ENCODE data around the gene CACNA1S. TPM values are rescaled to one million over a fixed set of nuclear protein-coding genes. Genes with fewer than 3 reads are reported as not detected.

Gene CACNA1S
- total RNA-seq, 1 experiment from 2014 or later: 0.02 TPM

- TF ChIP-seq CTCF (IDR thresholded peaks at IDR 0.05) (no peak), OVOL2 (CRISPR knock-in tag; IDR thresholded peaks at IDR 0.05; ENCODE audit: borderline replicate concordance) (no peak), MXD4 (CRISPR knock-in tag; IDR thresholded peaks at IDR 0.05; ENCODE audit: borderline replicate concordance) (no peak), ETV6 (CRISPR knock-in tag; IDR thresholded peaks at IDR 0.05) (no peak), CREM (CRISPR knock-in tag; IDR thresholded peaks at IDR 0.05) (no peak), ATF1 (CRISPR knock-in tag; IDR thresholded peaks at IDR 0.05) (no peak), ZNF532 (CRISPR knock-in tag; IDR thresholded peaks at IDR 0.05; ENCODE audit: borderline replicate concordance) (no peak), USF1 (CRISPR knock-in tag; IDR thresholded peaks at IDR 0.05) (no peak), SMAD4 (CRISPR knock-in tag; IDR thresholded peaks at IDR 0.05) (no peak), TCF7 (CRISPR knock-in tag; IDR thresholded peaks at IDR 0.05; ENCODE audit: low read depth) (no peak)
Observed at GRCh38 chr1:201140235-201140940, 28.2 kb upstream of the CACNA1S start (continued).

GRCh38 chr1:201139756-201140155 is 27.5 kb upstream of the CACNA1S start:
- no peak for DNase-seq (ENCODE audit: low spot score)
- ChIA-PET CTCF (no interaction called here), POLR2A (no interaction called here)
- Mint-ChIP-seq H3K4me1 (no peaks in the 10 kb centered on the region), H3K9me3 (no peaks in the 10 kb centered on the region), H3K4me3 (no peak overlapping the region), H3K27ac (no peak overlapping the region), H3K27me3 (ENCODE audit: low read depth) (no peaks in the 10 kb centered on the region), H3K36me3 (peaks cover 52% of the 10 kb centered on the region)
- ATAC-seq: no peak
- TF ChIP-seq ZMAT4 (CRISPR knock-in tag; IDR thresholded peaks at IDR 0.05): no peak
- TF ChIP-seq ZNF263 (CRISPR knock-in tag; IDR thresholded peaks at IDR 0.05; ENCODE audit: low read depth): no peak
- no peak for TF ChIP-seq ZNF425 (CRISPR knock-in tag; conservative IDR thresholded peaks at IDR 0.05)
- TF ChIP-seq E2F4 (CRISPR knock-in tag; IDR thresholded peaks at IDR 0.05; ENCODE audit: borderline replicate concordance, low read depth): no peak
- TF ChIP-seq PRDM15 (CRISPR knock-in tag; IDR thresholded peaks at IDR 0.05): no peak
- no peak for TF ChIP-seq ZNF121 (CRISPR knock-in tag; IDR thresholded peaks at IDR 0.05)
- no peak for TF ChIP-seq MYBL2 (CRISPR knock-in tag; IDR thresholded peaks at IDR 0.05)
- no peak for TF ChIP-seq OVOL2 (CRISPR knock-in tag; IDR thresholded peaks at IDR 0.05; ENCODE audit: borderline replicate concordance)
- TF ChIP-seq GTF2I (CRISPR knock-in tag; conservative IDR thresholded peaks at IDR 0.05): no peak
- TF ChIP-seq GABPB1 (CRISPR knock-in tag; IDR thresholded peaks at IDR 0.05): no peak
- no peak for TF ChIP-seq ZNF138 (CRISPR knock-in tag; conservative IDR thresholded peaks at IDR 0.05)

Measured in WTC11 (cell line).